ENCODE data around the gene ZC3H4.

ZC3H4 gene

DNA sequence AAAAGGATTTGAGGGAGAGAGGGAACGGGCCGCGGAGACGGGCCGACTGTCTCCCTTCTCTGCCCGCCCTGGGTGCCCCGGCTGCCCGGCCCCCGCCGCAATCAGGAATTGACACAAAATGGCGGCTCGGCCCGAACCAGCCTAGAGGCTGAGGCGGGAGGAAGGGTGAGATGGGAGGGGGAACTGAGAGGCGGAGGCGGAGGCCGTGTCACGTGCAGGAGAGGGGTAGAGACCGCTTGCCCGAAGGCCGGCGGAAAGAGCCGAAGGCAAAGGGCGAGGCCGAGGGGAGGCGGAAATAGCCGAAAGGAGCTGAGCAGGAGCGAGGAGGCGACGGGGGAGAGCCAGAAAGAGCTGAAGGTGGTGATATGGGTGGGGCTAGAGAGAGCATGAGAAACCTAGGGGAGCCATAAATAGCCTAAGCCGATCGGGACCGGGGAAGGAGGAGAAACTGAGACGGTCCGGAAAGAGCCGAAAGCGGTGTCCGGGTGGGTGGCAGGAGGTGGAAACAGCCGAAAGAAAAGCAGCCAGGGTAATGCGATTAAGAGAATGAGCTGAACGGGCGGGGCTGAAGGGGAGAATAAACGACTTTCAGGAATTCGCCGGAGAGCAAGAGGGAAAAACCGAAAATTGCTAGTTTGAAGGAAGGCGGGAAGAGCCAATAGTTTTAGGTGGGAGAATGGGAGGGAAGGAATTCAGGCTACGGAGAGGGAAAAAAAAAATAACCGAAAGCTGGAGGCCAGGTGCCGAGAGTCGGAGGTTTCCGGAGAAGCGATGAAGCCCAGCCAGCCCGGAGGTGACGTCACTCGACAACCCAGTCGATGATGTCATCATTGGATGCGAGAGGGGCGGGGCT is at the start of gene ZC3H4:
Gene ZC3H4 (minus strand): TSS at position 780 of the 853 bp plus-strand sequence. CDS start 1,192 bp downstream, outside the sequence.
- Histone ChIP-seq H3K27ac (peak within 1 kb of the TSS; percentile 100), H3K4me3 (ENCODE audit: low read depth, low read length) (peak within 1 kb of the TSS; percentile 97), H3K27me3 (ENCODE audit: insufficient read depth, low read depth, severe bottlenecking) (no peaks in the 10 kb centered on the region), H3K36me3 (peaks cover 16% of the 10 kb centered on the region), H3K9me3 (ENCODE audit: severe bottlenecking) (no peaks in the 10 kb centered on the region)
- no peak for TF ChIP-seq CTCF (IDR thresholded peaks at IDR 0.05; ENCODE audit: low read depth, low read length)
- peak; percentile 99 for DNase-seq

DNA sequence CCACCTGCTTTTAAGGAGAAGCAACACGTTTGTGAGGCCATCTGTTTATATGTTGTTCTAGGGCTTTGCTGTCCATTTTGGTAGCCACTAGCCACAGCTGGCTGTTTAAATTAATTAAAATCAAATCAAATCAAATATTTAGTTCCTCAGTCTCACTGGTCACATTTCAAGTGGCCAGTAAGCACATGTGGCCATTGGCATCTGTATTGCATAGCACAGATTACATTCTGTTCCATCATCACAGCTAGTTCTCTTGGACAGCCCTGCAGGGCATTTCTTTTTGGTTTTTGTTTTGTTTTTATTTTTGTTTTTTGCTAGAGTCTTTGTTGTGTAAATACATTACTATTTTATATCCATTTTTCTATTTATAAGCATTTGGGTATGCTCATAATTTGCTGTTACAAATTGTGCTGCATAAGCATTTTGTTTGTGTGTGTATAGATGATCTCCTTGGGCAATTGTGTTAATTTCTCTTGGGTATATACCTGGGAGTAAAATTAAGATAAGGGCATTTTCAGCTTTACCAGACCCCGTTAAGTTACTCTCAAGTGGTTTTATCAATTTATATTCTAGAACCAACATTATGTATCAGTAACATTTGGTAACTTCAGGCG is 48.4 kb upstream of the ZC3H4 start:
- Histone ChIP-seq H3K27me3 (ENCODE audit: insufficient read depth, low read depth, severe bottlenecking) (no peaks in the 10 kb centered on the region), H3K36me3 (peaks cover 76% of the 10 kb centered on the region), H3K27ac (no peak overlapping the region), H3K4me3 (ENCODE audit: low read depth, low read length) (no peak overlapping the region), H3K9me3 (ENCODE audit: severe bottlenecking) (no peaks in the 10 kb centered on the region)
- no peak for DNase-seq
- no peak for TF ChIP-seq CTCF (IDR thresholded peaks at IDR 0.05; ENCODE audit: low read depth, low read length)

DNA sequence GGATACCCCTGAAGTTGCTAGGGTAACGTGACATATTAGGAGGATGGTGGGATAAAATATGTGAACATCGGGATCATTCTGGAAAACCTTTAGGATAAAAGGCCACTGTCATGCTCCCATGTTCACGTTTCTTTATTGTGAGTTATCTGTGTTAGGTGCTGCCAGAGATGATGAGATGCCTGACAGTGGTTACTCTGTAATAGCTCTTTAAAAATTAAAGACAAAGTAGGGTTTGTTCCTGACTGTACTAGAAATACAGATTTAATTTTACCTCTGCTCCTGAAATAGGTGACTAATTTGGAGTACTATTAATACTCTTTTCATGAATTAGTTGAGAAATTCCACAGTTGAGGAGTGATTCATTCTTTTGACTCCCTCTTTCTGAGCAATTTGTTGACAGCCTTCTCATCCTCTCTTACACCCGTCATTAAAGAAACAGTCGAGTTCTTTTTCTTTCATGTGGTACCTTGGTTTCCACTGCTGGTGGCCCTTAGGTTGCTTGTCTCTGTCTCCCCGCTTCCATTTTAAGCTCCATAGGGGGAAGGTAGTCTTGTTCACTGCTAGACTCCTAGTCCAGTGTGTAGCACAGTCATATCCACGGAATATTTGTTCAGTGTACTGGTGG is 45.4 kb upstream of the ZC3H4 start:
- Histone ChIP-seq H3K9me3 (ENCODE audit: severe bottlenecking) (no peaks in the 10 kb centered on the region), H3K4me3 (ENCODE audit: low read depth, low read length) (no peak overlapping the region), H3K27me3 (ENCODE audit: insufficient read depth, low read depth, severe bottlenecking) (no peaks in the 10 kb centered on the region), H3K27ac (no peak overlapping the region), H3K36me3 (peaks cover 82% of the 10 kb centered on the region)
- no peak for DNase-seq
- TF ChIP-seq CTCF (IDR thresholded peaks at IDR 0.05; ENCODE audit: low read depth, low read length): no peak

- H3K4me3 ChIP-seq (ENCODE audit: low read depth, low read length): no peak overlapping the region
- no peak for DNase-seq
- H3K9me3 ChIP-seq (ENCODE audit: severe bottlenecking): no peaks in the 10 kb centered on the region
- H3K27me3 ChIP-seq (ENCODE audit: insufficient read depth, low read depth, severe bottlenecking): no peaks in the 10 kb centered on the region
- peaks cover 84% of the 10 kb centered on the region for H3K36me3 ChIP-seq
- no peak overlapping the region for H3K27ac ChIP-seq
- no peak for TF ChIP-seq CTCF (IDR thresholded peaks at IDR 0.05; ENCODE audit: low read depth, low read length)
Observed at GRCh38 chr19:47158367-47158791, 44.8 kb upstream of the ZC3H4 start.

DNA sequence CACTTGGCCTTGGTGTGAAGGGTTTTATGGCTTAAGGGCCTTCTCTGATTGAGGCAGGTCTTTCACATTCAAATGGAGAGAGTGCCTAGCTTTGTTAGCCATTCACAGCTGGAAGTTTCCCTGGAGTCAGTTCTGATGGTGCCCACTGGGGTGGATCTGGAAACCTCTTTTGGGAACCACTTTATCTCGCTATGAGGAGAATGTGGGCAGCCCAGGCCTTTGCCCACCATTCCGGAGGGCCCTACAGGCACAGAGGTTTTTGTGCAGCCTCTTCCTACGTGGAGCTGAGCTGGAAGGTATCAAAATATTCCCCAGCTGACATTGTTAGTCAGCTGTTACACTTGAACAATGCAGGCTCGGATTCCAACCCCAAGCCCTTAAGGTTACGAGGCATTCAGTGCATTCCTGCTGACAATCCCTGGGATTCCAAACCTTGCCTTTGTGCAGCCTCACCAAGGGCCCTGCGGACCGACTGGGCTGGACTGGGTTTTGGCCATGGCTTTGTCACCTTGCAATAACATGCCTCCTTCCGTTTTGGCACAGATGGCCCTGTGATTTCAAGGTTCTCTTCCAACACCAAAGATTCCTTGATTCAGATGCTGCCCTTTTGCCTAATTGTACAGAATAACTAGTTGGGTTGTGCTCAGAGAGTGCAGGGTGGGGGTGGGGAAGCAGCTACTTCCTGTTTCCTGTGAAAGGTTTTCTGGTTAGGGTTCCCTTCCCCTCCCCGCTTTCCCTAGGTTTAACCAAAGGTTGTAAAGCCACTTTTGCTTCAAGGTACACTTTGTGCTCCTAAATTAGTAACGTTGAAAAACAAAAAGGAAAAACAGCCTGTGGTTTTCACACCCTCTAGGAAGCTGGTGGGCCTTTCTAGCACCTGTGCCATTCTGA is 44.1 kb upstream of the ZC3H4 start:
- no peaks in the 10 kb centered on the region for H3K9me3 ChIP-seq (ENCODE audit: severe bottlenecking)
- H3K36me3 ChIP-seq: peaks cover 88% of the 10 kb centered on the region
- H3K27ac ChIP-seq: no peak overlapping the region
- no peak for TF ChIP-seq CTCF (IDR thresholded peaks at IDR 0.05; ENCODE audit: low read depth, low read length)
- H3K27me3 ChIP-seq (ENCODE audit: insufficient read depth, low read depth, severe bottlenecking): no peaks in the 10 kb centered on the region
- H3K4me3 ChIP-seq (ENCODE audit: low read depth, low read length): no peak overlapping the region
- no peak for DNase-seq

Data from WERI-Rb-1 (cell line).